OCI-LY3 (cell line): ENCODE results near the gene ABI3BP.

Experiments
- CTCF ChIP-seq: fragments of 200-600, 300-600 bp; sonication (generic); IDR thresholded peaks from 2 replicates; pipeline ENCODE4 v1.5.1; 2014; ENCODE audit warnings: antibody characterized with exemption, low read length, low read depth
- EZH2phosphoT487 ChIP-seq: fragments of 200-600 bp; shearing (Covaris generic); IDR thresholded peaks from 2 replicates; pipeline ENCODE4 v1.6.1; 2018; ENCODE audit warnings: antibody characterized with exemption, mixed run types, low read depth

- no peak for TF ChIP-seq CTCF
- no peak for TF ChIP-seq EZH2phosphoT487
Measured at GRCh38 chr3:100746092-100746491, 247.1 kb downstream of the ABI3BP start.
